ENCODE results near the gene HECTD4. TPM values are rescaled to one million over a fixed set of nuclear protein-coding genes. Genes with fewer than 3 reads are reported as not detected.
"Not testable (repeated sequence)": the region's sequence is repeated elsewhere in the genome, so short reads cannot be mapped to it uniquely, and the experiment has no call there.

The HECTD4 gene
- total RNA-seq, 1 donor from 2014 or later: 47.9 TPM

- no peak for TF ChIP-seq CTCF (IDR thresholded peaks at IDR 0.05; ENCODE audit: unreplicated experiment)
Measured at GRCh38 chr12:112401903-112402498, 19.8 kb upstream of the HECTD4 start.

GRCh38 chr12:112401054-112401453, 18.8 kb upstream of the HECTD4 start:
- H3K36me3 Mint-ChIP-seq (ENCODE audit: low read depth, unreplicated experiment): peaks cover 12% of the 10 kb centered on the region
- H3K27ac Mint-ChIP-seq (ENCODE audit: unreplicated experiment): no peak overlapping the region
- H3K9me3 Mint-ChIP-seq (ENCODE audit: unreplicated experiment): no peaks in the 10 kb centered on the region
- no peaks in the 10 kb centered on the region for H3K27me3 Mint-ChIP-seq (ENCODE audit: unreplicated experiment)
- no peak for TF ChIP-seq CTCF (IDR thresholded peaks at IDR 0.05; ENCODE audit: unreplicated experiment)
- no peak overlapping the region for H3K4me3 Mint-ChIP-seq (ENCODE audit: unreplicated experiment)
- no peak for DNase-seq (ENCODE audit: low spot score)
- no peaks in the 10 kb centered on the region for H3K4me1 Mint-ChIP-seq (ENCODE audit: unreplicated experiment)

More at GRCh38 chr12:112401903-112402498, 19.8 kb upstream of the HECTD4 start:
- Mint-ChIP-seq H3K4me3 (ENCODE audit: unreplicated experiment) (no peak overlapping the region), H3K4me1 (ENCODE audit: unreplicated experiment) (no peaks in the 10 kb centered on the region), H3K9me3 (ENCODE audit: unreplicated experiment) (no peaks in the 10 kb centered on the region), H3K27me3 (ENCODE audit: unreplicated experiment) (no peaks in the 10 kb centered on the region), H3K27ac (ENCODE audit: unreplicated experiment) (no peak overlapping the region), H3K36me3 (ENCODE audit: low read depth, unreplicated experiment) (peaks cover 14% of the 10 kb centered on the region)
- no peak for DNase-seq (ENCODE audit: low spot score)

GRCh38 chr12:112393328-112393727, 11.1 kb upstream of the HECTD4 start:
- H3K9me3 Mint-ChIP-seq (ENCODE audit: unreplicated experiment): no peaks in the 10 kb centered on the region
- no peak for DNase-seq (ENCODE audit: low spot score)
- TF ChIP-seq CTCF (IDR thresholded peaks at IDR 0.05; ENCODE audit: unreplicated experiment): no peak
- H3K27me3 Mint-ChIP-seq (ENCODE audit: unreplicated experiment): no peaks in the 10 kb centered on the region
- no peak overlapping the region for H3K4me3 Mint-ChIP-seq (ENCODE audit: unreplicated experiment)
- H3K4me1 Mint-ChIP-seq (ENCODE audit: unreplicated experiment): no peaks in the 10 kb centered on the region
- no peak overlapping the region for H3K27ac Mint-ChIP-seq (ENCODE audit: unreplicated experiment)
- H3K36me3 Mint-ChIP-seq (ENCODE audit: low read depth, unreplicated experiment): no peaks in the 10 kb centered on the region

GRCh38 chr12:112389922-112390654, 7.9 kb upstream of the HECTD4 start:
- H3K27me3 Mint-ChIP-seq (ENCODE audit: unreplicated experiment); DNase-seq (ENCODE audit: low spot score); H3K4me3 Mint-ChIP-seq (ENCODE audit: unreplicated experiment); H3K9me3 Mint-ChIP-seq (ENCODE audit: unreplicated experiment); H3K36me3 Mint-ChIP-seq (ENCODE audit: low read depth, unreplicated experiment); H3K4me1 Mint-ChIP-seq (ENCODE audit: unreplicated experiment); H3K27ac Mint-ChIP-seq (ENCODE audit: unreplicated experiment): not testable (repeated sequence)

- no peak for TF ChIP-seq CTCF (IDR thresholded peaks at IDR 0.05; ENCODE audit: unreplicated experiment)
Measured at GRCh38 chr12:112389228-112389627, 7.0 kb upstream of the HECTD4 start.

More at GRCh38 chr12:112389228-112389627, 7.0 kb upstream of the HECTD4 start:
- H3K9me3 Mint-ChIP-seq (ENCODE audit: unreplicated experiment): no peaks in the 10 kb centered on the region
- H3K4me1 Mint-ChIP-seq (ENCODE audit: unreplicated experiment): no peaks in the 10 kb centered on the region
- no peak for DNase-seq (ENCODE audit: low spot score)
- no peaks in the 10 kb centered on the region for H3K27me3 Mint-ChIP-seq (ENCODE audit: unreplicated experiment)
- no peak overlapping the region for H3K27ac Mint-ChIP-seq (ENCODE audit: unreplicated experiment)
- H3K4me3 Mint-ChIP-seq (ENCODE audit: unreplicated experiment): no peak overlapping the region
- no peaks in the 10 kb centered on the region for H3K36me3 Mint-ChIP-seq (ENCODE audit: low read depth, unreplicated experiment)
